DMS153 (cell line): ENCODE data around the gene ZNRF1.
A peak's percentile ranks its signal among the peaks of the same experiment; 100 is the strongest.
"Not testable (repeated sequence)": the region's sequence is repeated elsewhere in the genome, so short reads cannot be mapped to it uniquely, and the experiment has no call there.

Source experiments
- DNase-seq: peaks from one replicate; lab custom pipeline; 2025; lab: John Stamatoyannopoulos, UW

Gene ZNRF1

GRCh38 chr16:75114946-75115825 is 116.4 kb downstream of the ZNRF1 start:
- no peak for DNase-seq

DNA sequence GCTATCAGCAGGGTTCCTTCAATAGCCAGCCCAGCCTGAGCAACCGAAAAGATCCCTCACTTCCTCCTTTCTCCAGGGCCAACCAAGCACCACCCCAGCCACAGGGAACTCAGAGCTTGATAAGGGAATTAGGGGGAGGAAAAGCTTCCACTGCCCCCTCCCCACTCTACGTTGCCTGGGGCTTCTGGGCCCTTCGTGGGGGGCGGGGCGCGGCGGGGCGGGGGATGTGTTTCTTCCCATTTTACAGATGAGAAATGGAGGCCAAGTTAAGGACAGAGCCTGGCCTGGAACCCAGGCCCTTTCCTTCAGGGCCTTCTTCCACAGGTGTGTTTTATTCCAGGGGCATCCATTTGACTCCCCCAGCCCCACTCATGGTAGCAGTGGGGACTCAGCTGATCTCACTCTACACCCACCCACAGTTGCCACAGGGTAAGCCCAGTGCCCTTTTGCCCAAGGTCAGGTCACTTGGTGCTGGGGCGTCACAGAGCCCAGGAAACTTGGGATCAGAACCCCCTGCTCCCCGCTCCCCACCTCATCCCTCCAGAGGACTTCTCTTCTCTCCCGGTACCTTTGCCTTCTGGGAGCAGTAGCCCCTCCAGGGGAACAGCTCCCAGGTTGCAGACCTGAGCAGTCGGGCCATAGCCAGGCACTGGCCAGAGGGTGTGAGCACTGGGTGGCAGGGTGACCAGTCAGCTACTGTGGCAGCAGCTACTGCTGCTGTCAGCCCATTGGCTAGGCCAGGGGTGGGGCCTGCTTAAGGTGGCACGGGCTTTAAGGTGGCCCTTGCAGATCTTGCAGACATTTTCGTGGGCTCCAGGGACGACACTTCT is 117.5 kb downstream of the ZNRF1 start, which contains the start of gene LDHD:
LDHD (minus strand) TSS at position 700 of the 830 bp plus-strand sequence; CDS start at position 640, 60 bp downstream.
- DNase-seq, result peak; percentile 50

- DNase-seq, result no peak
Observed at GRCh38 chr16:75116911-75117245, 118.1 kb downstream of the ZNRF1 start.

DNA sequence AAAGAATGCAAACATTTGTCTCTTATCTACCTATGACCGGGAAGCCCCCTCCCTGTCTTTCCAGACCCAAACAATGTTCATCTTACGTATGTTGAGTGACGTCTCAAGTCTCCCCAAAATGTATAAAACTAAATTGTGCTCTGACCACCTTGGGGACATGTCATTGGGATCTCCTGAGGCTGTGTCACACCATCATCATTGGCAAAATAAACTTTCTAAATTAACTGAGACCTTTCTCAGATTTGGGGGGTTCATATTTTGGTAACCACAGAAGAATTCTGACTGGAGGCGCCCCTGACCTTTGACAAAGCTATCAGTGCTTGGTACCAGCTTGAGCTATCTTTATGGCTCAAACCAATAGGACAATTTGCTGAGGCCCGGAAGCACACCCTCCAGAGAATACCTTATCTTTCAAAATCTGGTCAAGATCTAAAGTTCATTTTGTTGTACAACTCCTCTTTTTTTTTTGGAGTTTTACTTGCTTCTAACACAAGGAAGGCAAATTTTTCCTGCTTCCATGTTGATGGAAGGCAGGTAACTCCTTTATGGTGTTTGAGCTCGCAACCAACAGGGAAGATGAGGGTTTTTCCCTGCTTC is 120.2 kb downstream of the ZNRF1 start:
- no peak for DNase-seq

DNA sequence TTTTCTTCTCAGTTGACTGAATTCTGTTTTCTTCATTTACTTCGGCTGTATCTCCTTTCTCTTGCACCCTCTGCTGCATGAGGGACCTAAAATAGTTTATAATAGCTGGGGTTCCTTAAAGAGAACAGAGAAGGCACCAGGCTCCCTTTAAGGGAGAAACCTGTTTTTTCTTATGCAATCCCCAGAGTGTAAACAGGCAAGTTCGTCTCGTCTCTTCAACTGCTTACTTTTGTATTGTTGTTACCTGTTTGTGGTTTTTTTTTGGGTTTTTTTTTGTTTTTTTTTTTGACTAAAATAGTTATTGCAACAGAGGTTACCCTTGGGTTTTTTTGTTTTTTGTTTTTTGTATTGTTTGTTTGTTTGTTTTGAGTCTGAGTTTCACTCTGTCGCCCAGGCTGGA is 121.4 kb downstream of the ZNRF1 start:
- no peak for DNase-seq

GRCh38 chr16:75121949-75122568 is 123.2 kb downstream of the ZNRF1 start:
- DNase-seq, result no peak

DNA sequence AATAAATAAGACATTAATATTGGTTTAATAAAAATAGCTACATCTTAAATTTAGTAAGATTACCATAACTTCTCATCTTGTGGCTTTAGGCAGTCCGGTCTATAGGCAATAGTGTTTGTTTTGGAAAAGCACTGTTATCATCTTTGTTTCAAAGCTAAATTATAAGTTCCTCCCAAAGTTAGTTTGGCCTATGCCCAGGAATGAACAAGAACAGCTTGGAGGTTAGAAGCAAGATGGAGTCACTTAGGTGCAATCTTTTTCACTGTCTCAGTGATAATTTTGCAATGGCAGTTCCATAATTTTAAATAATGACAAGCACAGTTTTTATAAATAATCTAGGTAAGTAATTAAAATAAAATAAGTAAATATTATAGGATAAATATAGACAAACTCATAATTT is 123.8 kb downstream of the ZNRF1 start:
- DNase-seq, result no peak

GRCh38 chr16:75127713-75128415 is 129.0 kb downstream of the ZNRF1 start:
- no peak for DNase-seq

DNA sequence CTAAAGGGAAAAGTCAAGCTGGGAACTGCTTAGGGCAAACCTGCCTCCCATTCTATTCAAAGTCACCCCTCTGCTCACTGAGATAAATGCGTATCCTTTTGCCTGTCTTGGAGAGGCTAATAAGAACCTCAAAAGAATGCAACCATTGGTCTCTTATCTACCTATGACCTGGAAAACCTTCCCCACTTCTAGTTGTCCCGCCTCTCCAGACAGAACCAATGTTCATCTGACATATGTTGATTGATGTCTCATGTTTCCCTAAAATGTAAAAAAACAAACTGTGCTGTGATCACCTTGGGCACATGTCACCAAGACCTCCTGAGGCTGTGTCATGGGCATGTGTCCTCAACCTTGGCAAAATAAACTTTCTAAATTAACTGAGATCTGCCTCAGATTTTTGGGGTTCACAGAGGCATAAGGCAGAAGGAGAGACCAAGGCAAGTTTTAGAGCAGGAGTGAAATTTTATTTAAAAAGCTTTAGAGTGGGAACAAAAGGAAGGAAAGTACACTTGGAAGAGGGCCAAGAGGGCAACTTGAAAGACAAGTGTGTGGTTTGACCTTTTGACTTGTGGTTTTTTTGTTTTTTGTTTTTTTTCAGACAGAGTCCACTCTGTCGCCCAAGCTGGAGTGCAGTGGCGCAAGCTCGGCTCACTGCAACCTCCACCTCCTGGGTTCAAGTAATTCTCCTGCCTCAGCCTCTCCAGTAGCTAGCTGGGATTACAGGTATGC is 130.8 kb downstream of the ZNRF1 start:
- DNase-seq, result not testable (repeated sequence)

DNA sequence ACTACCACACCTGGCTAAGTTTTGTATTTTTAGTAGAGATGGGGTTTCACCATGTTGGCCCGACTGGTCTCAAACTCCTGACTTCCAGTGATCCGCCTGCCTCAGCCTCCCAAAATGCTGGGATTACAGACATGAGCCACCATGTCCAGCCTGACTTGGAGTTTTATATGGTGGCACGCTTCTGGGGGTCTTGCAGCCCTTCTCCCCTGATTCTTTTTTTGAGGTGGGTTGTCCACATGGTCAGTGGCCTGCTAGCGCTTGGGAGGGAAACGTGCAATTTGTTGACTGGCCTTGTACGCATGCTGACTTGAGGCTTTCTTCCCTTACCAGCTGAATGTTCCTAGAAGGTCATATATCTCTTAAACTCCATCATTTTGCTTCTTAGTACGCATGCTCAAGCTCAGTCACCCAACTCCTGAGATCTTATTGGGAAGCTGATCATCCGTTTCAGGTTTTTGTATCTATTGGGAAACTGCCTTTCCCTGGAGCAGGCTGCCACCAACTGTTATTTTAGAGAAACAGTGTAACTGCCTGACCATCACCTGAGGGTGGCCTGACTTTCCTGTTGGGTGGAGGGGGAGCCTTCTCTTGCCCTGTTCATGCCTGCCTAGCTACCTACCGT is 131.4 kb downstream of the ZNRF1 start:
- DNase-seq, result no peak

GRCh38 chr16:75131081-75131480 is 132.3 kb downstream of the ZNRF1 start:
- DNase-seq, result no peak

DNA sequence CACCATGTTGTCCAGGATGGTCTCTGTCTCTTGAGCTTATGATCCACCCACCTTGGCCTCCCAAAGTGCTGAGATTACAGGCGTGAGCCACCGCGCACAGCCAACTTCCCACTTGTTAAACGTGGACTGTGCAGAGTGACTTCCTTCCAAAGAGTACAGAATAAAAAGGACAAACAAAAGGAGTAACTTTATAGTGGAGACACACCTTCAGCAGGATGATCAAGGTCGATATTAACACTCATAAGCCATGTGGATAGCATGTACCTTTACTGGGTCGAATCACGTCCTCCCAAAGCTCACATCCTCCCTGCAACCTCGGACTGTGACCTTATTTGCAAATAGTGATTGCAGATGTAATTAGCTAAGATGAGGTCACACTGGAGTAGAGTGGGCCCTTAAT is 139.4 kb downstream of the ZNRF1 start:
- no peak for DNase-seq

GRCh38 chr16:75138636-75139035 is 139.8 kb downstream of the ZNRF1 start:
- DNase-seq, result no peak

DNA sequence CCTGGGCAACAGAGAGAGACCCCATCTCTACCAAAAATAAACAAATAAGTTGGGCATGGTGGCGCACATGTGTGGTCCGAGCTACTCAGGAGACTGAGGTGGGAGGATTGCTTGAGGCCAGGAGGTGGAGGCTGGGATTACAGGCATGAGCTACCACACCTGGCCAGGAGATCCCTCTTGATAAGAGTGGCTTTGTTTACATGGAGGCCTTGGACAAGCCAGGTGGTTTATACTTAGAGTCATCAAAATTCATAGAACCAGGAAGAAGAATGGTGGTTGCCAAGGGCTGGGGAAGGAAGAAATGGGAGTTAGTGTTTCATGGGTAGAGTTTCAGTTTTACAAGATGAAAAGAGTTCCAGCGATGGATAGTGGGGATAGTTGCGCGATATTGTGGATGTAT is 140.7 kb downstream of the ZNRF1 start:
- no peak for DNase-seq

GRCh38 chr16:75143941-75144340 is 145.1 kb downstream of the ZNRF1 start:
- DNase-seq, result no peak

DNA sequence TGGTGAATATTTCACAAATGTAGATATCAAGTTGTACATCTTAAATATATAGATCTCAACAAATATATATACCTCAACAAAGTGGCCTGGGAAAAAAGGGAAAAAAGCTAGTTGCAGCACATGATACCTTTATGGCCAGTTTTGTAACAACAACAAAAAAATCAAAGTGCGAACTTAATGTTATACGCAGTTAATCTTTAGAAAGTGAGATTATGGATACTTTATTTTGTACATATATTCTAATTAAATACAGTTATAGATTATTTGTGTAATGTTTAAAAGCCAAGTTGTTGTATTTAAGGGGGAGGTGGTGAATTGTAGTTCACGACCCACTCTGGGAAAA is 149.1 kb downstream of the ZNRF1 start:
- no peak for DNase-seq

GRCh38 chr16:75148311-75149195 is 149.7 kb downstream of the ZNRF1 start, which contains the start of gene ZFP1:
TSS of gene ZFP1 (plus strand) at chr16:75148524. CDS start at chr16:75152952, 4,428 bp downstream.
- DNase-seq, result peak; percentile 89

DNA sequence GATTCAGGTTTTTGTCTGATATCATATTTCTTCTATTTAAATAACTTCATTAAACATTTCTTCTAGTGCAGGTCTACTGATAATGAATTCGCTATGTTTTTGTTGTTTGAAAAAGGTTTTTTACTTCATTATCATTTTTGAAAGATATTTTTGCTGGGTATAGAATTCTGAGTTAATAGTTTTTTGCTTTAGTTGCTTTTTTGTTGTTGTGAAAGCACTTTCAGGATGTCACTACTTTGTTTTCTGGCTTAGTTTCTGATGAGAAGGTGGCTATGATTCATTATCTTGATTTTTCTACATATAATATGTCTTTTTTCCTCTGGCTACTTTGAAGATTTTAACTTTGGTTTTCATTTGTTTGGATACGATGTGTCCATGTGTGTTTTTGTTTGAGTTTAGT is 153.0 kb downstream of the ZNRF1 start:
- no peak for DNase-seq

DNA sequence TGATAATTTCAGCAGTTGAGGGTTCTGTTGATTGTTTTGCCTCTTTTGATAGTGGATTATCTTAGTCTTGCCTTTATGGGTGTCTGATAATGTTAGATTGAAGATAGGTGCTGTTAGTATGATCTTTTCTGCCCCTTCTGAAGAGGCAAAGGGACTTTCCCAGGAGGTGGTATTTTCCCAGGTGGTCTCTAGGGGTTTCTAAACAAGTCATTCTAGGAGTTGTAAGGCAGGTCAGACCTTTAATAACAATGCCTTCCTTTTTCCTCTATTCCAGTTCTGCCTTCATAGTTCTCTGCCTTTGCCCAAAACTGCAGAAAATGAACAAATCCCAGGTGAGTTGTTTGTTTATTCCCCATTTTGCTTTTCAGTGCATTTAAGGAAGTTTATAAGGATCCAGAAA is 153.8 kb downstream of the ZNRF1 start:
- DNase-seq, result no peak
